ENCODE data around the gene CXCL1. TPM values are rescaled to one million over a fixed set of nuclear protein-coding genes. Genes with fewer than 3 reads are reported as not detected.

Gene CXCL1
- total RNA-seq, 1 donor from 2014 or later: 0.72 TPM

- Mint-ChIP-seq H3K27me3 (ENCODE audit: low read depth) (peaks cover 46% of the 10 kb centered on the region), H3K4me3 (ENCODE audit: unreplicated experiment) (no peak overlapping the region), H3K36me3 (ENCODE audit: low read depth) (peaks cover 3% of the 10 kb centered on the region), H3K27ac (ENCODE audit: unreplicated experiment) (no peak overlapping the region), H3K9me3 (ENCODE audit: low read depth) (no peaks in the 10 kb centered on the region), H3K4me1 (ENCODE audit: low read depth) (peaks cover 8% of the 10 kb centered on the region)
- DNase-seq (ENCODE audit: low spot score): no peak
- TF ChIP-seq, protein P1, sequence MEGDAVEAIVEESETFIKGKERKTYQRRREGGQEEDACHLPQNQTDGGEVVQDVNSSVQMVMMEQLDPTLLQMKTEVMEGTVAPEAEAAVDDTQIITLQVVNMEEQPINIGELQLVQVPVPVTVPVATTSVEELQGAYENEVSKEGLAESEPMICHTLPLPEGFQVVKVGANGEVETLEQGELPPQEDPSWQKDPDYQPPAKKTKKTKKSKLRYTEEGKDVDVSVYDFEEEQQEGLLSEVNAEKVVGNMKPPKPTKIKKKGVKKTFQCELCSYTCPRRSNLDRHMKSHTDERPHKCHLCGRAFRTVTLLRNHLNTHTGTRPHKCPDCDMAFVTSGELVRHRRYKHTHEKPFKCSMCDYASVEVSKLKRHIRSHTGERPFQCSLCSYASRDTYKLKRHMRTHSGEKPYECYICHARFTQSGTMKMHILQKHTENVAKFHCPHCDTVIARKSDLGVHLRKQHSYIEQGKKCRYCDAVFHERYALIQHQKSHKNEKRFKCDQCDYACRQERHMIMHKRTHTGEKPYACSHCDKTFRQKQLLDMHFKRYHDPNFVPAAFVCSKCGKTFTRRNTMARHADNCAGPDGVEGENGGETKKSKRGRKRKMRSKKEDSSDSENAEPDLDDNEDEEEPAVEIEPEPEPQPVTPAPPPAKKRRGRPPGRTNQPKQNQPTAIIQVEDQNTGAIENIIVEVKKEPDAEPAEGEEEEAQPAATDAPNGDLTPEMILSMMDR (IDR thresholded peaks at IDR 0.05): no peak
Observed at GRCh38 chr4:73839715-73840114, 29.5 kb upstream of the CXCL1 start.

DNA sequence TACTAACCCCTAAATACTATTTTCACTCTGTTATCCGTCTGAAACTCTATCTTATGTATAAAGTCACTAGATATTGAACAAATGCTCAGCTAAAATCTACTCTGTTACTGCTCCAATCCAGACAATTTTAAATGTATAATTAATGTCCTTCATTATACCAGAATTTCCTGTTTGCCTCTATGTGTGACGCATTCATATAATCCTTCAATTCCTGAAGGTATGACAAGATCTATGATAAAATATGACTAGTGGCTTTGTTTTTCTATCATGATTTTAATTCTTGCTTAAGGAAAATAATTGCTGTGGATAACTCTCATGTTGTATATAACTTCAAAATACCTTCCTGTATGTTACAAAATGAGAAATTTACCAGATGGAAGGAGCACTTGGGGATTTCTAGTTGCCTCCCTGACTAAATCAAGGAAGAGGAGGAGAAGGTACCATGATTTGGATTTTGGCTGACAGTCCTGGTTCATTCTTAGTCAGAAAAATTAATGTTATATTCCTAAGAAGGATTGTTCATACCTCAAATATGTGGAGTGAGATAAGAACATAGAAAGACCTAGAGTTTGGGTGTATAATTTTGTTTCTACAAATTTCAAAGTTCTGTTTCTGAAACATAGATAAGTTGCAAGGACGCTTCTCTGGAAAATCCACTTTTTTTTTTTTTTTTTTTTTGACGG is 27.8 kb upstream of the CXCL1 start:
- Mint-ChIP-seq H3K9me3 (ENCODE audit: low read depth) (no peaks in the 10 kb centered on the region), H3K27ac (ENCODE audit: unreplicated experiment) (no peak overlapping the region), H3K4me1 (ENCODE audit: low read depth) (peaks cover 8% of the 10 kb centered on the region), H3K36me3 (ENCODE audit: low read depth) (peaks cover 3% of the 10 kb centered on the region), H3K4me3 (ENCODE audit: unreplicated experiment) (no peak overlapping the region), H3K27me3 (ENCODE audit: low read depth) (peaks cover 53% of the 10 kb centered on the region)
- TF ChIP-seq, protein P1 (IDR thresholded peaks at IDR 0.05): no peak
- no peak for DNase-seq (ENCODE audit: low spot score)

- H3K4me3 Mint-ChIP-seq (ENCODE audit: unreplicated experiment): no peak overlapping the region
- no peaks in the 10 kb centered on the region for H3K9me3 Mint-ChIP-seq (ENCODE audit: low read depth)
- H3K36me3 Mint-ChIP-seq (ENCODE audit: low read depth): peaks cover 3% of the 10 kb centered on the region
- H3K4me1 Mint-ChIP-seq (ENCODE audit: low read depth): no peaks in the 10 kb centered on the region
- DNase-seq (ENCODE audit: low spot score): no peak
- no peak overlapping the region for H3K27ac Mint-ChIP-seq (ENCODE audit: unreplicated experiment)
- peaks cover 48% of the 10 kb centered on the region for H3K27me3 Mint-ChIP-seq (ENCODE audit: low read depth)
- TF ChIP-seq, protein P1 (IDR thresholded peaks at IDR 0.05): no peak
Observed at GRCh38 chr4:73842696-73843095, 26.5 kb upstream of the CXCL1 start.

DNA sequence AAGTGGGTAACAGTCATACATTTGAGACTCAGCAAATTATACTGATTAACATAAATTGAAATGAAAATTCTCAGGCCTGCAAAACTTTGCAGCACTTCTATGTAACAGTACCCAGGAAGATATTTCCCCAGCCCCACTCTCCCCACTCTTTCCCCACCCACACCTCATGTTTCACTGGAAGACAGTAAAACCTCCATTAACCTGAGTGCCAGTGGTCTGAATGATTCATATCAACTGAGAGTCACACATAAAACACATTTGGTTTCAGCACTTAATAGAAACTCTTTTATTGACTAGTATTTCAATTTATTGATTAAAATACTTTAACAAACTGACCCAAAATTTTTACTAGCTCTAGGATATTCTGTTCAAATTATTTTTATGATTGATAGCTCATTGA is 25.8 kb upstream of the CXCL1 start:
- H3K9me3 Mint-ChIP-seq (ENCODE audit: low read depth): no peaks in the 10 kb centered on the region
- peaks cover 53% of the 10 kb centered on the region for H3K27me3 Mint-ChIP-seq (ENCODE audit: low read depth)
- peaks cover 3% of the 10 kb centered on the region for H3K36me3 Mint-ChIP-seq (ENCODE audit: low read depth)
- DNase-seq (ENCODE audit: low spot score): no peak
- H3K4me1 Mint-ChIP-seq (ENCODE audit: low read depth): no peaks in the 10 kb centered on the region
- H3K27ac Mint-ChIP-seq (ENCODE audit: unreplicated experiment): no peak overlapping the region
- no peak overlapping the region for H3K4me3 Mint-ChIP-seq (ENCODE audit: unreplicated experiment)
- TF ChIP-seq, protein P1 (IDR thresholded peaks at IDR 0.05): no peak

GRCh38 chr4:73844345-73844744 is 24.8 kb upstream of the CXCL1 start:
- H3K4me3 Mint-ChIP-seq (ENCODE audit: unreplicated experiment): no peak overlapping the region
- no peak for DNase-seq (ENCODE audit: low spot score)

More at GRCh38 chr4:73844345-73844744, 24.8 kb upstream of the CXCL1 start:
- Mint-ChIP-seq H3K27ac (ENCODE audit: unreplicated experiment) (no peak overlapping the region), H3K36me3 (ENCODE audit: low read depth) (peaks cover 3% of the 10 kb centered on the region), H3K27me3 (ENCODE audit: low read depth) (peaks cover 48% of the 10 kb centered on the region), H3K9me3 (ENCODE audit: low read depth) (no peaks in the 10 kb centered on the region), H3K4me1 (ENCODE audit: low read depth) (no peaks in the 10 kb centered on the region)
- TF ChIP-seq, protein P1 (IDR thresholded peaks at IDR 0.05): no peak

All from chondrocyte (in vitro differentiated cells).